Spinal cord (tissue), 10 donors: ENCODE results near the gene NID2. TPM values are rescaled to one million over a fixed set of nuclear protein-coding genes. Genes with fewer than 3 reads are reported as not detected.
A peak's percentile ranks its signal among the peaks of the same experiment; 100 is the strongest.

ENCODE experiments used
- DNase-seq, 6 donors: peaks; one replicate each; pipeline versions ENCODE4 v3.0.0 to v3.0.0-alpha.2; 2013 to 2015; ENCODE audit warnings: low spot score in 6 of 6, low read depth in 4 of 6
- H3K27ac ChIP-seq: one replicate; pipeline ENCODE4 v1.5.1; 2013; ENCODE audit warnings: low read depth, low read length, control low read depth
- H3K27me3 ChIP-seq: one replicate; pipeline ENCODE4 v1.6.1; 2013; ENCODE audit warnings: low read length; ENCODE audit not compliant: control insufficient read depth, insufficient read depth
- H3K36me3 ChIP-seq: one replicate; pipeline ENCODE4 v1.6.1; 2013; ENCODE audit warnings: low read length; ENCODE audit not compliant: control insufficient read depth, insufficient read depth
- H3K4me1 ChIP-seq: one replicate; pipeline ENCODE4 v1.6.1; 2013; ENCODE audit warnings: low read length; ENCODE audit not compliant: control insufficient read depth, insufficient read depth
- H3K4me3 ChIP-seq: one replicate; pipeline ENCODE4 v1.5.1; 2013; ENCODE audit warnings: low read depth, low read length, control low read depth
- H3K9me3 ChIP-seq: one replicate; pipeline ENCODE4 v1.6.1; 2013; ENCODE audit warnings: low read length; ENCODE audit not compliant: control insufficient read depth, insufficient read depth
- WGBS: methylation state at CpG from one replicate; pipeline ENCODE4 v1.1.5; 2013; ENCODE audit warnings: missing lambda C conversion rate; ENCODE audit not compliant: insufficient coverage; 5-methylcytosine and 5-hydroxymethylcytosine counted together
- polyA plus RNA-seq, 2 donors: library from polyadenylated mRNA; unstranded; fragments of 120-200 nt; gene quantifications; one replicate each; pipeline ENCODE4 v1.2.1, GENCODE V29; 2013; ENCODE audit not compliant: insufficient read length in 2 of 2
- total RNA-seq, 2 donors: library from RNA; depleted of rRNA in 1 of 2; stranded (reverse); fragments of 120-200 nt in 1 of 2; fragments of >200 nt in 1 of 2; gene quantifications; one replicate each; pipeline versions ENCODE4 v1.2.3 to v1.2.4, GENCODE V29; 2013 to 2014
- donor health status: healthy.

The NID2 gene
- total and polyA plus RNA-seq, 4 donors: 36.9 to 270 (median 92.8) TPM

DNA sequence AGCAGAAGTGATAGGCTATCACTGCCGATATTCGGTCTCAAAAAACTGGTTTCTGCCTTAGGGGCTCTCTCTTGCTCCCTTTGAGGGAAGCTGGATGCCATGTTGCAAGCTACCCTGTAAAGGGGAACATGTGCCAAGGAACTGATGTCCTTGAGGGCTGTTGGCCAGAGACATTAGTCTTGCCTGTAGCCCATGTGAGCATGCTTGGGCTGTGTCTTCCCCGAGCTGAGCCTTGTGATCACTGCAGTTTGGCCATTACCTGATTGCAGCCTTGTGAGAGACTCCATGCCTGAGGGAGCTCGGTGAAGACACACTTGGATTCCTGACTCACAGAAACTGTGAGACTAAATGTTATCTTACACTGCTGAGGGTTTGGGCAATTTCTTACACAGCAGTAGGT lies 60.7 kb downstream of the NID2 start:
- Histone ChIP-seq H3K4me1 (peaks cover 4% of the 10 kb centered on the region), H3K36me3 (peaks cover 17% of the 10 kb centered on the region), H3K9me3 (no peaks in the 10 kb centered on the region), H3K4me3 (no peak overlapping the region), H3K27me3 (no peaks in the 10 kb centered on the region), H3K27ac (no peak overlapping the region)
- no peak for DNase-seq
- WGBS: 87% methylated on average over 4 of the region's 4 CpGs

DNA sequence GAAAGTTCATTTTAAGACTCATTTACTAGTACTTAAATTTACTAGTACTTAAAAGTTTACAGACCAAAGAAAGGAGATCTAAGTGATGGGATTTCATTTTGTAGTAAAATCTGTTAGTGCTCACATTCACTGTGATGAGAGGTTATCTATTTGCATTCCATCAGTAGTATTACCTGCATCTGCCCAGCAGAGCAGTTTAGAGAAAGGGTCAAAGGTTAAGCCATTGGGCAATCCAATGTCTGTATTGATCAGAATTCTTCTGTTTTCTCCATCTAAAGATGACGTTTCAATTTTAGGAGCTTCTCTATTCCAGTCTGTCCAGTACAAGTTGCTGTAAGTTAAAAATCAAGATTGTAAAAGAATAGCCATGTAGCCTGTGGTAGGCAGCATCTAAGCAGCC lies 61.2 kb downstream of the NID2 start:
- no peaks in the 10 kb centered on the region for H3K27me3 ChIP-seq
- H3K9me3 ChIP-seq: no peaks in the 10 kb centered on the region
- no peak overlapping the region for H3K27ac ChIP-seq
- DNase-seq: no peak
- H3K36me3 ChIP-seq: peaks cover 17% of the 10 kb centered on the region
- H3K4me3 ChIP-seq: no peak overlapping the region
- H3K4me1 ChIP-seq: peaks cover 4% of the 10 kb centered on the region
- WGBS: 100% methylated on average over 1 of the region's 1 CpG

DNA sequence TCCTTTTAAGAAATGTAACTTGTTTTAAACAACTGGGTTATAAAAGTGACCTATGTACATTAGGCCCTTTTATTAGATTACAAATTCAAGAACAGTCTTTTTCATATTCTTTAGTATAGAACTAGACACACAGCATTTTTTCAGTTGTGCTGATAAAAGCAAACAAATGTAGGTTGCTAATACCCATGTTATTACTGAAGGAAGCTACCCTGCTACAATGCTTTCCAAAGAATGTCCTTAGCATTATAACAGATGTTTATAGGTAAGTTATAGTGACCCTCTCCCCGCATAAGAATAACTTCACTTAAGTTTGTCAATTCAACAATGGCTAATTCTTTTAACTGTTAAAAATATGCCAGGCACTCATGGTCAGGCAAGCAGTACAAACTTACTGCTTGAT lies 61.6 kb downstream of the NID2 start:
- no CpG with 5 or more reads among the region's 1 CpG for WGBS
- DNase-seq: no peak
- Histone ChIP-seq H3K4me3 (no peak overlapping the region), H3K27ac (no peak overlapping the region), H3K4me1 (peaks cover 5% of the 10 kb centered on the region), H3K36me3 (peaks cover 19% of the 10 kb centered on the region), H3K9me3 (no peaks in the 10 kb centered on the region), H3K27me3 (no peaks in the 10 kb centered on the region)

DNA sequence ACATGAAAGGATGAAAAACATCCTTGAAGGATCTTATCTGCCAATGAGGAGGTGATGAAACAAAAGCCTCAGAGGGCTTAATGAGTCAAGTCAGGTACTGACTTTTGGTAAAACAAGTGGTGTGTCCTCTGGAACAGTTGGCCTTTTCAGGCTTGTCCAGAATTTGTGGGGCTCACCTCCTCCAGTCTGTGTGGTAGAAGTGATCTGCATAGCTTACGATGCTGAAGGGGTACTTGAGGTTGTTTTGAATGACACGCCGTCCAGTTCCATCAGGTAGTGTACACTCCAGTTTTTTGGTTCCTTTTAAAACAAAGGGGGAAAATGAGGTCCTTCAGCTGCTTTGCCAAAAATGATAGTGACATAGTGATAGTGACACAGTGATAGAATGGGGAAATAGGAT lies 62.5 kb downstream of the NID2 start:
- Histone ChIP-seq H3K27me3 (no peaks in the 10 kb centered on the region), H3K36me3 (peaks cover 20% of the 10 kb centered on the region), H3K4me3 (no peak overlapping the region), H3K27ac (no peak overlapping the region), H3K4me1 (peaks cover 4% of the 10 kb centered on the region), H3K9me3 (no peaks in the 10 kb centered on the region)
- no peak for DNase-seq
- WGBS: 80% methylated on average over 1 of the region's 3 CpGs

DNA sequence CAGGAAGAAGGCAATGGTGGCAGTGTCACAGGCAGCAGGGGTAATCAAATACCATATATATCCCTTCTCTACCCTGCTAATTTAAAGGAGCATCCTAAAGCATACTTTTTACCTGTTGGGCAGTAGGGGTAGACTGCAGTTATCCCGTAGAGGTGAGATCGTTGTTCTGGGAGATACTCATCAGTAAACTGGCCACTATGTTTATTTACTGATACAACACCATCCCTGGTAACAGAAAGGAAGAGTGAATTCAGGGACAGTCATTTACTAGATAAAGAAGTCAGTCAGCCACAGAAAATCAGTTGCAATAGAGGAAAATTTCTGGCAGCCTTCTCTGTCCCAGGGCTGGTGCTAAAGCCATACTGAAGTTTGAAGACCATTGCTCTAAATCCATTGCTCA lies 63.2 kb downstream of the NID2 start:
- Histone ChIP-seq H3K27ac (no peak overlapping the region), H3K4me1 (peaks cover 4% of the 10 kb centered on the region)

GRCh38 chr14:52003324-52003723 lies 65.5 kb downstream of the NID2 start:
- Histone ChIP-seq H3K27me3 (no peaks in the 10 kb centered on the region), H3K36me3 (peaks cover 14% of the 10 kb centered on the region), H3K4me3 (no peak overlapping the region), H3K9me3 (no peaks in the 10 kb centered on the region), H3K4me1 (peaks cover 4% of the 10 kb centered on the region), H3K27ac (peak overlapping the region; percentile 70)
- DNase-seq: no peak
- 67% methylated on average over 1 of the region's 3 CpGs for WGBS

More for the DNA sequence above, 63.2 kb downstream of the NID2 start:
- Histone ChIP-seq H3K36me3 (peaks cover 15% of the 10 kb centered on the region), H3K4me3 (no peak overlapping the region), H3K27me3 (no peaks in the 10 kb centered on the region), H3K9me3 (no peaks in the 10 kb centered on the region)
- DNase-seq: no peak
- no CpG with 5 or more reads among the region's 2 CpGs for WGBS

DNA sequence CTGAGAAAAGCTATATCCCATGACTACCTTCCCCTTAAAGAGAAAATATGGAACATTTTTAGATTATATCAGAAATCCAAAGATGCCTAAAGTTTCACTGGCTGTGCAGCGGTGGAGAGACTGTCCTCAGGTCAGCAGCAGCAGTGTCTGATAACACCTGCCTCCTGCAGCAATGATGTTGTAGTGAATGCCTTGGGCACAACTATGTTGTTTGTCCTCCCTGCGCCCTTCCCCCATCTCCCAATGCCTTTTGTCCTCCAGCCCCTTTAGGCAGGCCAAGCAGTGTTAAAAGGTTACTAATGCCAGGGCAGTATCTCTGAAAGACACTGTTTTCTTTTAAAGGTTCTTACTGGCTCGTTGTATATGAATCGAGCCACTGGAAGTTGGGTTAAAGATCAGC lies 66.3 kb downstream of the NID2 start:
- H3K36me3 ChIP-seq: peaks cover 8% of the 10 kb centered on the region
- DNase-seq: peak in 1 of 6 donors; percentile 41
- peak overlapping the region; percentile 50 for H3K27ac ChIP-seq
- H3K4me1 ChIP-seq: peaks cover 4% of the 10 kb centered on the region
- no CpG with 5 or more reads among the region's 4 CpGs for WGBS
- H3K27me3 ChIP-seq: no peaks in the 10 kb centered on the region
- H3K9me3 ChIP-seq: no peaks in the 10 kb centered on the region
- no peak overlapping the region for H3K4me3 ChIP-seq

- Histone ChIP-seq H3K9me3 (no peaks in the 10 kb centered on the region), H3K4me1 (peaks cover 4% of the 10 kb centered on the region), H3K27ac (peak overlapping the region; percentile 11), H3K4me3 (no peak overlapping the region), H3K27me3 (no peaks in the 10 kb centered on the region), H3K36me3 (peaks cover 8% of the 10 kb centered on the region)
- DNase-seq: no peak
- 60% methylated on average over 1 of the region's 3 CpGs for WGBS
Measured at GRCh38 chr14:52000696-52001095, 68.2 kb downstream of the NID2 start.

DNA sequence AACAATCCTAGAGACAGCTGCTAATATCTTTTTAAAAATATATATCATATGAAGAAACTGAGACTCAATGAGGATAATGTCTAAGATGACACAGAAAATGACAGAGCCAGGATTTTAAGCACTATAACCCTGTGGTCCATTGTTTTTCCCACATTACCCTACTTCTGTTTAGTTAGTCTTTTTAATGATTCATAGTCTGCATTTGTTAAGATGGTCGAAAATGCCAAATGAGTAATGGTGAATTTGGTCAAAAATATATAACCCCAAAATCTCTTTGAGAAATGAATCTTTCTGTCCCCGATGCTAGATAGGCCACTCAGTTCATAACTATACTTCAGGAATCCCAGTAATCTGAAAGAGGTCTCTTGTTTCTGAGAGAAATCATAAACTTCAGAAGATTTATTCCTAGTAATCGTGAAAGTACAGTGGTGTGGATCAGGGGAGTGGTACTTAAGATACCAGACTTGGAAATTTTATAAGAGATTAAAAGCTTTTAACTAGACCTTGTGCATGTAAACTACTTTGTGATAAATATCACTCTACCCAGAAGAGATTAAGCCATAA lies 68.8 kb downstream of the NID2 start:
- H3K36me3 ChIP-seq: peaks cover 6% of the 10 kb centered on the region
- H3K4me3 ChIP-seq: no peak overlapping the region
- no CpG with 5 or more reads among the region's 3 CpGs for WGBS
- H3K27ac ChIP-seq: peak overlapping the region; percentile 11
- H3K4me1 ChIP-seq: peaks cover 4% of the 10 kb centered on the region
- no peaks in the 10 kb centered on the region for H3K9me3 ChIP-seq
- no peak for DNase-seq
- no peaks in the 10 kb centered on the region for H3K27me3 ChIP-seq

GRCh38 chr14:51999084-51999483 lies 69.8 kb downstream of the NID2 start:
- Histone ChIP-seq H3K36me3 (peaks cover 9% of the 10 kb centered on the region), H3K4me3 (no peak overlapping the region), H3K4me1 (peaks cover 4% of the 10 kb centered on the region), H3K27ac (no peak overlapping the region), H3K27me3 (no peaks in the 10 kb centered on the region), H3K9me3 (no peaks in the 10 kb centered on the region)
- DNase-seq: no peak
- whole genome bisulfite sequencing: no CpG with 5 or more reads among the region's 2 CpGs
